ENCODE measurements around the gene ELANE.
"Not testable (repeated sequence)": the region's sequence is repeated elsewhere in the genome, so short reads cannot be mapped to it uniquely, and the experiment has no call there.

The ELANE gene

DNA sequence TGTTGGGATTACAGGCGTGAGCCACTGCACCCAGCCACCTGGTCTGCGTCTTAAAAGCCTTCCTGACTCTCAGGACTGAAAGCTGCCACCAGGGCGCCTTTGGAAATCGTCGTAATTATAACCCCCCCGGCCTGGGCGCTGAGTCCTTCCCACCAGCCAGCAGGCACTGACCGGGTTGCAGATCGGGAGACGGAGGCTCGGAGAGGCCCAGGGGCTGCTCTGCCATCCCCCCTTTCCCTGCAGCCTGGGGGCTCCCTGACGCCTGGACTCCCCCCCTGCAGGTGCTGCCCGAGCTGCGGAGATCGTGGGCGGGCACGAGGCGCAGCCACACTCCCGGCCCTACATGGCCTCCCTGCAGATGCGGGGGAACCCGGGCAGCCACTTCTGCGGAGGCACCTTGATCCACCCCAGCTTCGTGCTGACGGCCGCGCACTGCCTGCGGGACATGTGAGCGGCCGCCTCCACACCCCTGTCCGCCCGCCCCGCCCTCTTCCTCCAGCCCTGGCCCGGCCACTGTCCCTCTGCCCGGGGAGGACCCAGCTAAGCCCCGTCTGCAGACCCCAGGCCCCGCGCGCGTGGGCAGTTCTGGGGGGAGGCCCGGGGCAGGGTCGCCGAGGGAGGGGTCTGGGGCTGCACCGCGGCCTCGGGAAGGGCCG lies 8.8 kb upstream of the ELANE start:
- Histone ChIP-seq H3K27me3 (ENCODE audit: control insufficient read depth, insufficient read depth, low read length) (peaks cover 4% of the 10 kb centered on the region; the same call in 1 of the 2 replicates), H3K9me3 (ENCODE audit: control insufficient read depth, insufficient read depth, low read length) (no peaks in the 10 kb centered on the region), H3K27ac (ENCODE audit: low read length) (no peak overlapping the region), H3K4me3 (ENCODE audit: low read length) (peak overlapping the region; percentile 27; the same call in 1 of the 2 replicates), H3K4me1 (ENCODE audit: control insufficient read depth, insufficient read depth, low read length) (peaks cover 1% of the 10 kb centered on the region; the same call in 1 of the 2 replicates), H3K36me3 (ENCODE audit: control insufficient read depth, insufficient read depth, low read length) (no peaks in the 10 kb centered on the region)
- no CpG with 5 or more reads among the region's 46 CpGs for WGBS (ENCODE audit: insufficient coverage, insufficient read length)
- DNase-seq (ENCODE audit: low read depth, low spot score), result no peak

DNA sequence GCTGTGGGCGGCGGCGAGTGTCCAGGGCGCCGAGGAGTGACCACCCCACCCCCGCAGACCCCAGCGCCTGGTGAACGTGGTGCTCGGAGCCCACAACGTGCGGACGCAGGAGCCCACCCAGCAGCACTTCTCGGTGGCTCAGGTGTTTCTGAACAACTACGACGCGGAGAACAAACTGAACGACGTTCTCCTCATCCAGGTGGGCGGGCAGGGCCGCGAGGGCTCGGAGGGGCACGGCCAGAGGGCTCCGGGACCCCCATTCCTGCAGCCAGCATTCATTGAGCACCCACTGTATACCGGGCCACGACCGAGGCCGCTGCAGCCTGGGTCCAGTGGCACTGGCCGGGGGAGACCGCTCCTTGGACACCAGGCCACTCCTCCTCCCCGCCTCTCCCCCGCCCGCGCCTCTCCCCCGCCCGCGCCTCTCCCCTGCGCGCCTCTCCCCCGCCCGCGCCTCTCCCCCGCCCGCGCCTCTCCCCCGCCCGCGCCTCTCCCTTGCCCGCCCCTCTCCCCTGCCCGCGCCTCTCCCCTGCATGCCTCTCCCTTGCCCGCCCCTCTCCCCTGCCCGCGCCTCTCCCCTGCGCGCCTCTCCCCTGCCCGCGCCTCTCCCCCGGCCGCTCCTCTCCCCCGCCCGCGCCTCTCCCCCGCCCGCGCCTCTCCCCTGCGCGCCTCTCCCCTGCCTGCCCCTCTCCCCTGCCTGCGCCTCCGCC lies 8.1 kb upstream of the ELANE start:
- Histone ChIP-seq H3K9me3 (ENCODE audit: control insufficient read depth, insufficient read depth, low read length) (no peaks in the 10 kb centered on the region), H3K4me1 (ENCODE audit: control insufficient read depth, insufficient read depth, low read length) (peaks cover 1% of the 10 kb centered on the region; the same call in 1 of the 2 replicates), H3K27ac (ENCODE audit: low read length) (no peak overlapping the region), H3K36me3 (ENCODE audit: control insufficient read depth, insufficient read depth, low read length) (no peaks in the 10 kb centered on the region), H3K4me3 (ENCODE audit: low read length) (peak overlapping the region; percentile 27; the same call in 1 of the 2 replicates), H3K27me3 (ENCODE audit: control insufficient read depth, insufficient read depth, low read length) (peaks cover 4% of the 10 kb centered on the region; the same call in 1 of the 2 replicates)
- DNase-seq (ENCODE audit: low read depth, low spot score), result no peak
- no CpG with 5 or more reads among the region's 70 CpGs for WGBS (ENCODE audit: insufficient coverage, insufficient read length)

DNA sequence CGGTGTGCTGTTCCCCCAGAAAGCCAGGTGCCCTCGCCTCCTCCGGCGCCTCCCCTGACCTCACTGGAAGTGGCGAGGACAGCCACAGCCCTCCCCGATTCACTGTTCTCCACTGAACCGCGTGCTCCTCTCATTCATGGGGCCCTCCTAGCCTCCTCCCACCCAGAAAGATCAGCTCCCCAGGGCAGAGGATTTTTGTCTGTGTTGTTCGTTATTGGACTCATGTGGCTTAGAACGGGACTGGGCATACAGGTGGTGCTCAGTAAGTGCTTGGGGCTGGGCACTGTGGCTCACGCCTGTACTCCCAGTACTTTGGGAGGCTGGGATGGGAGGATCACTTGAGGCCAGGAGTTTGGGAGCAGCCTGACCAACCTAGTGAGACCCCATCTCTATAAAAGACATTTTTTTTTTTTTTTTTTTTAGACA lies 7.5 kb upstream of the ELANE start:
- Histone ChIP-seq H3K9me3 (ENCODE audit: control insufficient read depth, insufficient read depth, low read length) (no peaks in the 10 kb centered on the region), H3K27me3 (ENCODE audit: control insufficient read depth, insufficient read depth, low read length) (peaks cover 4% of the 10 kb centered on the region; the same call in 1 of the 2 replicates), H3K27ac (ENCODE audit: low read length) (no peak overlapping the region), H3K4me3 (ENCODE audit: low read length) (no peak overlapping the region), H3K36me3 (ENCODE audit: control insufficient read depth, insufficient read depth, low read length) (no peaks in the 10 kb centered on the region), H3K4me1 (ENCODE audit: control insufficient read depth, insufficient read depth, low read length) (peaks cover 1% of the 10 kb centered on the region; the same call in 1 of the 2 replicates)
- no peak for DNase-seq (ENCODE audit: low read depth, low spot score)
- no CpG with 5 or more reads among the region's 11 CpGs for WGBS (ENCODE audit: insufficient coverage, insufficient read length)

DNA sequence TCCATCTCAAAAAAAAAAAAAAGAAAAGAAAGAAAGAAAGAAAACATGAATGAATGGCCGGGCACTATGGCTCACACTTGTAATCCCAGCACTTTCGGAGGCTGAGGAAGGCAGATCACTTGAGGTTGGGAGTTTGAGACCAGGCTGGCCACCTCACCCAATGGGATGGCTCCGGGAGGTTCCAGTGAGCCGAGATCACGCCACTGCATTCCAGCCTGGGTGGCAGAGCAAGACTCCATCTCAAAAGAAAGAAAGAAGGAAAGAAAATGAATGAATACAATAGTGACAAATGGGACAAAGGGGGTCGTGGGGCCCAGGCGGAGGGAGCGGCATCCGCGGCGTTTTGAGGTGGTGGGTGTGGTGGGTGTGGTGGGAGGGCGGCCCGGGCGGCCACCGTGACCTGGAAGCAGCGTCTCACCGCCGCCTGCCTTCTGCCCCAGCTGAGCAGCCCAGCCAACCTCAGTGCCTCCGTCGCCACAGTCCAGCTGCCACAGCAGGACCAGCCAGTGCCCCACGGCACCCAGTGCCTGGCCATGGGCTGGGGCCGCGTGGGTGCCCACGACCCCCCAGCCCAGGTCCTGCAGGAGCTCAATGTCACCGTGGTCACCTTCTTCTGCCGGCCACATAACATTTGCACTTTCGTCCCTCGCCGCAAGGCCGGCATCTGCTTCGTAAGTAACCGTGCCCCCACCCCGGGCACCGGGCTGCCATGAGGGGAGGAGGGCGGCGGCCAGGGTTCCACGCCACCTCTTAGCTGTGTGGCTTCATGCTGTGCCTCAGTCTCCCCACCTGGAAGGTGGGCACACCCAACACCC lies 6.2 kb upstream of the ELANE start:
- Histone ChIP-seq H3K27me3 (ENCODE audit: control insufficient read depth, insufficient read depth, low read length) (peaks cover 4% of the 10 kb centered on the region; the same call in 1 of the 2 replicates), H3K9me3 (ENCODE audit: control insufficient read depth, insufficient read depth, low read length) (no peaks in the 10 kb centered on the region), H3K4me1 (ENCODE audit: control insufficient read depth, insufficient read depth, low read length) (peaks cover 1% of the 10 kb centered on the region; the same call in 1 of the 2 replicates), H3K27ac (ENCODE audit: low read length) (no peak overlapping the region), H3K36me3 (ENCODE audit: control insufficient read depth, insufficient read depth, low read length) (no peaks in the 10 kb centered on the region), H3K4me3 (ENCODE audit: low read length) (no peak overlapping the region)
- DNase-seq (ENCODE audit: low read depth, low spot score), result no peak
- WGBS (ENCODE audit: insufficient coverage, insufficient read length), result no CpG with 5 or more reads among the region's 37 CpGs

DNA sequence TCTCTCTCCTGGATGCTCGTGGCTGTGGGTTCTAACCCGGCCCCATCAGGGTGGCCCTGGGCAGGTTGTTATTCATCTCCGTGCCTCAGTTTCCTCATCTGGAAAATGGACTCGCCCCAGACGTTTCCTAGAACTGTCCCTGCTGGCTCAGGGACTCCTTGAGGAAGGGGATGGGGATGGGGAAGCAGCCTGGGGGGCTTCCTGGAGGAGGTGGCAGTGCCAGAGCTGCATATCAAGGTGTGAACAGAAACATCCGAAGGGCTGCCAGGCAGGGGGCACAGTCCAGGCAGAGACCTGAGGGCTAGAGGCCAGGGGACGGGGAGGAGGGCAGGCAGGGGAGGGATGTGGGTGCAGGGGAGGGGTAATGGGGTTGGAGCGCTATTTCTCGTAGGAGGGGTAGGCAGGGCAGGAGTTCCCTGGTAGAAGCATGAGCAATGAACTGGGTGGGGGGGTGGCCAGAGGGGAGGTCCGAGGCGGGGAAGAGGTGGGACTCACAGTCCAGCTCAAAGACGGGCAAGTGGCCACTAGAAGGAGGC lies 3.6 kb upstream of the ELANE start:
- Histone ChIP-seq H3K36me3 (ENCODE audit: control insufficient read depth, insufficient read depth, low read length) (no peaks in the 10 kb centered on the region; the same call in 1 of the 2 replicates), H3K9me3 (ENCODE audit: control insufficient read depth, insufficient read depth, low read length) (no peaks in the 10 kb centered on the region), H3K4me3 (ENCODE audit: low read length) (no peak overlapping the region), H3K4me1 (ENCODE audit: control insufficient read depth, insufficient read depth, low read length) (no peaks in the 10 kb centered on the region; the same call in 1 of the 2 replicates), H3K27ac (ENCODE audit: low read length) (no peak overlapping the region), H3K27me3 (ENCODE audit: control insufficient read depth, insufficient read depth, low read length) (peaks cover 2% of the 10 kb centered on the region; the same call in 1 of the 2 replicates)
- no peak for DNase-seq (ENCODE audit: low read depth, low spot score)
- WGBS (ENCODE audit: insufficient coverage, insufficient read length), result no CpG with 5 or more reads among the region's 12 CpGs

DNA sequence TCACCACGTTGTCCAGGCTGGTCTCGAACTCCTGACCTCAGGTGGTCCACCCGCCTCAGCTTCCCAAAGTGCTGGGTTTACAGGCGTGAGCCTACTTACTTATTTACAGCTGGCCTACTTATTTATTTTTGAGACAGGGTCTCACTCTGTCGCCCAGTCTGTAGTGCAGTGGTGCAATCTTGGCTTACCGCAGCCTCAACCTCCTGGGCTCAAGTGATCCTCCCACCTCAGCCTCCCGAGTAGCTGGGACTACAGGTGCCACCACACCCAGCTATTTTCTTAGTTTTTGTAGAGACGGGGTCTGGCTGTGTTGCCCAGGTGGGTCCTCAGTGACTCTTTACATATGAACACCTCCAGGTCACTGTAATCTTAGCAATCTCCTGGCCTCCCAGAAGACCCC lies 2.9 kb upstream of the ELANE start:
- WGBS (ENCODE audit: insufficient coverage, insufficient read length), result no CpG with 5 or more reads among the region's 8 CpGs
- not testable (repeated sequence) for H3K4me3 ChIP-seq (ENCODE audit: low read length); H3K4me1 ChIP-seq (ENCODE audit: control insufficient read depth, insufficient read depth, low read length); H3K36me3 ChIP-seq (ENCODE audit: control insufficient read depth, insufficient read depth, low read length); H3K9me3 ChIP-seq (ENCODE audit: control insufficient read depth, insufficient read depth, low read length); H3K27me3 ChIP-seq (ENCODE audit: control insufficient read depth, insufficient read depth, low read length); DNase-seq (ENCODE audit: low read depth, low spot score); H3K27ac ChIP-seq (ENCODE audit: low read length)

DNA sequence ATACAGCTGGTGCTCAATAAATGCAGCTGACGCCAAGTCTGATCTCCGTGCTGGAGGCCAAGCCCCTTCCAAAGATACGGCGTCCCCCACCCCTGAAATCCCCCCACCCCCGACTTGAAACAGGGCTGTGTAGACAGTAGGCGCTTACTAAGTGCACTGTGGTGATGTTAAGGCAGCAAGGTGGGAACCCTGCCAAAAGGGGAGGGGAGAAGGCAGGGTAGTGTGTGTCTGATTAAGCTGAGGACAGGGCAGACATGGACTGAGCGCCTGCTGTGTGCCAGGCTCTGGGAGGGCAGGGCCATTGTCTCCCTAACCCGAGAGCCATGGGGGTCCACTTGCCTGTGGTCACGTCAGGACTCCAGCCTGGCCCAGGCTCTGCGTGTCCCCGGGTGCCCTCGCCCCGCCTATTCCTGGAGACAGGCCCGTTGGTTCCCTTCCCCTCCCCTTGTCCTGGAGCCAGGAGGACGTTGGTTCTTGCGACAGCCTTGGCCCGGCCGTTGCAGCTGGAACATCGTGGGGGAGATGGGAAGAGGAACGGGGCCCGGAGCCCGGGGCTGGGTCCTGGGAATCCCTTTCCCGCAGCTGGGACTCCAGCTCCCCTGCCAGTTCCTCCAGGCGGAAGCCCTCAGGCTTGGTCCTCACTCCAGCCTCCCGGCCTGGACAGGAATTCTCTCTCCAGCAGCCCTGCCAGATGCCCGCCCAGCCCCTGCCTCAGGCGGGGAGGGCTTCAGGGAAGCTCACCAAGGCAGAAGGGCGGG lies 1.7 kb upstream of the ELANE start:
- no peaks in the 10 kb centered on the region; the same call in 1 of the 2 replicates for H3K36me3 ChIP-seq (ENCODE audit: control insufficient read depth, insufficient read depth, low read length)
- no peak overlapping the region for H3K4me3 ChIP-seq (ENCODE audit: low read length)
- H3K27me3 ChIP-seq (ENCODE audit: control insufficient read depth, insufficient read depth, low read length), result no peaks in the 10 kb centered on the region
- no peaks in the 10 kb centered on the region for H3K9me3 ChIP-seq (ENCODE audit: control insufficient read depth, insufficient read depth, low read length)
- H3K27ac ChIP-seq (ENCODE audit: low read length), result no peak overlapping the region
- WGBS (ENCODE audit: insufficient coverage, insufficient read length), result no CpG with 5 or more reads among the region's 28 CpGs
- DNase-seq (ENCODE audit: low read depth, low spot score), result no peak
- no peaks in the 10 kb centered on the region; the same call in 1 of the 2 replicates for H3K4me1 ChIP-seq (ENCODE audit: control insufficient read depth, insufficient read depth, low read length)

DNA sequence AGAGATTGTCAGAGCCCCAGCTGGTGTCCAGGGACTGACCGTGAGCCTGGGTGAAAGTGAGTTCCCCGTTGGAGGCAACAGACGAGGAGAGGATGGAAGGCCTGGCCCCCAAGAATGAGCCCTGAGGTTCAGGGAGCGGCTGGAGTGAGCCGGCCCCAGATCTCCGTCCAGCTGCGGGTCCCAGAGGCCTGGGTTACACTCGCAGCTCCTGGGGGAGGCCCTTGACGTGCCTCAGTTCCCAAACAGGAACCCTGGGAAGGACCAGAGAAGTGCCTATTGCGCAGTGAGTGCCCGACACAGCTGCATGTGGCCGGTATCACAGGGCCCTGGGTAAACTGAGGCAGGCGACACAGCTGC lies 1.1 kb upstream of the ELANE start:
- Histone ChIP-seq H3K27me3 (ENCODE audit: control insufficient read depth, insufficient read depth, low read length) (no peaks in the 10 kb centered on the region), H3K9me3 (ENCODE audit: control insufficient read depth, insufficient read depth, low read length) (no peaks in the 10 kb centered on the region), H3K27ac (ENCODE audit: low read length) (no peak overlapping the region), H3K4me1 (ENCODE audit: control insufficient read depth, insufficient read depth, low read length) (no peaks in the 10 kb centered on the region; the same call in 1 of the 2 replicates), H3K36me3 (ENCODE audit: control insufficient read depth, insufficient read depth, low read length) (no peaks in the 10 kb centered on the region; the same call in 1 of the 2 replicates), H3K4me3 (ENCODE audit: low read length) (no peak overlapping the region)
- DNase-seq (ENCODE audit: low read depth, low spot score), result no peak
- no CpG with 5 or more reads among the region's 13 CpGs for WGBS (ENCODE audit: insufficient coverage, insufficient read length)

DNA sequence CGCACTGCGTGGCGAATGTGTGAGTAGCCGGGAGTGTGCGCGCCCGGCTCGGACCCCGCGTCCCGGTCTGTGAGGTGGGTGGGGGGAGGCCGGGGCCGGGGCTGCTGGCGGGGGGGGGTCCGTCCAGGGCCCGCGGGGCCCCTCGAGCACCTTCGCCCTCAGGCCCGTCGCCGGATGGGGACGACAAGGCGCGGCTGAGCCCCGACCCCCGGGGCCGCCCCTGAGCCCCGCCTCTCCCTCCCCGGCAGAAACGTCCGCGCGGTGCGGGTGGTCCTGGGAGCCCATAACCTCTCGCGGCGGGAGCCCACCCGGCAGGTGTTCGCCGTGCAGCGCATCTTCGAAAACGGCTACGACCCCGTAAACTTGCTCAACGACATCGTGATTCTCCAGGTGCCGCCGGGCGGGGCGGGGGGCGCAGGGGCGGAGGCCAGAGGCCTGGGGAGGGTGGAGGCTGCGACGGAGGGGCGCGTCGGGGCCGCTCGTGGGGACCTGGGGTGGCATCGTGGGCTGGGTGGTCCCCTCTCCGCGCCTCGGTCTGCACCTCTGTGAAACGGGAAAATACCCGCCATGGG lies 997 bp downstream of the ELANE start:
- no peak overlapping the region for H3K27ac ChIP-seq (ENCODE audit: low read length)
- WGBS (ENCODE audit: insufficient coverage, insufficient read length), result no CpG with 5 or more reads among the region's 67 CpGs
- no peak for DNase-seq (ENCODE audit: low read depth, low spot score)

More for the DNA sequence above, 997 bp downstream of the ELANE start:
- no peaks in the 10 kb centered on the region for H3K27me3 ChIP-seq (ENCODE audit: control insufficient read depth, insufficient read depth, low read length)
- no peaks in the 10 kb centered on the region; the same call in 1 of the 2 replicates for H3K4me1 ChIP-seq (ENCODE audit: control insufficient read depth, insufficient read depth, low read length)
- no peaks in the 10 kb centered on the region; the same call in 1 of the 2 replicates for H3K36me3 ChIP-seq (ENCODE audit: control insufficient read depth, insufficient read depth, low read length)
- no peaks in the 10 kb centered on the region for H3K9me3 ChIP-seq (ENCODE audit: control insufficient read depth, insufficient read depth, low read length)
- H3K4me3 ChIP-seq (ENCODE audit: low read length), result no peak overlapping the region

Data from iPS DF 6.9 (cell line).